K562 (cell line): Measurements from ENCODE around the gene CREG1. TPM values are rescaled to one million over a fixed set of nuclear protein-coding genes. Genes with fewer than 3 reads are reported as not detected.

Experiments used
- ADNP ChIP-seq: fragments of 200-800 bp; sonication (Bioruptor generic); IDR thresholded peaks from 2 replicates; pipeline ENCODE4 v1.6.1; 2016; ENCODE audit warnings: missing genetic modification characterization, missing compliant biosample characterization
- ATF1 ChIP-seq, 2 experiments: fragments of 450-650 bp in 1 of 2; IDR thresholded peaks; 2 replicates each; pipeline ENCODE4 v1.6.1; 2016; ENCODE audit warnings: missing compliant biosample characterization in 1 of 2, missing genetic modification characterization in 1 of 2
- CLOCK ChIP-seq: fragments of 250-450 bp; sonication (Bioruptor Pico); IDR thresholded peaks from 2 replicates; pipeline ENCODE4 v1.4.0; 2020; ENCODE audit warnings: mild to moderate bottlenecking, moderate library complexity, borderline replicate concordance
- CREM ChIP-seq: IDR thresholded peaks from 2 replicates; pipeline ENCODE4 v1.6.1; 2014; ENCODE audit warnings: antibody characterized with exemption, low read depth
- HMBOX1 ChIP-seq: sonication (generic); IDR thresholded peaks from 2 replicates; pipeline ENCODE4 v1.6.1; 2016
- HMG20A ChIP-seq: fragments of 450-650 bp; formaldehyde crosslinking; conservative IDR thresholded peaks from 2 replicates; pipeline ENCODE4 v1.4.0; 2020; ENCODE audit warnings: mild to moderate bottlenecking, mixed read lengths
- MTA3 ChIP-seq: fragments of 450-650 bp; formaldehyde crosslinking; IDR thresholded peaks from 2 replicates; pipeline ENCODE4 v1.6.1; 2017; ENCODE audit warnings: mild to moderate bottlenecking, borderline replicate concordance
- NONO ChIP-seq, 2 experiments: fragments of 200-400 bp in 1 of 2; fragments of 450-650 bp in 1 of 2; formaldehyde crosslinking in 1 of 2; IDR thresholded peaks; 2 replicates each; pipeline ENCODE4 v1.6.1; 2017; ENCODE audit warnings: low read depth in 2 of 2, mild to moderate bottlenecking in 2 of 2, moderate library complexity in 2 of 2, low read length in 1 of 2
- NR2C1 ChIP-seq, 2 experiments: fragments of 450-650 bp; IDR thresholded peaks; 2 replicates each; pipeline ENCODE4 v1.6.1; 2017; ENCODE audit warnings: mild to moderate bottlenecking in 2 of 2, antibody characterized with exemption in 1 of 2, inconsistent platforms in 1 of 2, missing compliant biosample characterization in 1 of 2, missing genetic modification characterization in 1 of 2
- NR2C2 ChIP-seq, 2 experiments: fragments of 200-800 bp in 1 of 2; sonication (Bioruptor generic) in 1 of 2; sonication (generic) in 1 of 2; formaldehyde crosslinking in 1 of 2; IDR thresholded peaks; 2 replicates each; pipeline versions ENCODE4 v1.6.1 to v1.8.0; 2016 to 2022; ENCODE audit warnings: mild to moderate bottlenecking in 1 of 2, missing compliant biosample characterization in 1 of 2, missing genetic modification characterization in 1 of 2, missing genetic modification reagents in 1 of 2
- OTX1 ChIP-seq: fragments of 450-650 bp; formaldehyde crosslinking; IDR thresholded peaks from 2 replicates; pipeline ENCODE4 v1.4.0; 2022; ENCODE audit warnings: mild to moderate bottlenecking
- RBM14 ChIP-seq: fragments of 200-400 bp; formaldehyde crosslinking; IDR thresholded peaks from 2 replicates; pipeline ENCODE4 v1.6.1; 2018; ENCODE audit warnings: low read depth, mild to moderate bottlenecking, low read length, moderate library complexity, borderline replicate concordance; ENCODE audit not compliant: insufficient read depth
- SMARCA4 ChIP-seq: fragments of 450-650 bp; IDR thresholded peaks from 2 replicates; pipeline ENCODE4 v1.6.1; 2016
- SMARCB1 ChIP-seq: IDR thresholded peaks from 2 replicates; pipeline ENCODE4 v1.6.1; 2011; ENCODE audit warnings: improper control_type of control experiment, low read depth; ENCODE audit not compliant: insufficient read length
- SOX6 ChIP-seq: fragments of 450-650 bp; IDR thresholded peaks from 2 replicates; pipeline ENCODE4 v1.6.1; 2014; ENCODE audit warnings: mild to moderate bottlenecking
- SRSF9 ChIP-seq: fragments of 200-400 bp; formaldehyde crosslinking; IDR thresholded peaks from 2 replicates; pipeline ENCODE4 v1.6.1; 2017; ENCODE audit warnings: low read depth, low read length, borderline replicate concordance
- TCF7 ChIP-seq: sonication (generic); IDR thresholded peaks from 2 replicates; pipeline ENCODE4 v1.6.1; 2016; ENCODE audit warnings: antibody characterized with exemption, borderline replicate concordance
- TOE1 ChIP-seq, 2 experiments: fragments of 450-650 bp in 1 of 2; sonication (generic) in 1 of 2; formaldehyde crosslinking in 1 of 2; IDR thresholded peaks; 2 replicates each; pipeline versions ENCODE4 v1.7.1 to v1.8.0; 2016 to 2022; ENCODE audit warnings: borderline replicate concordance in 2 of 2, mild to moderate bottlenecking in 2 of 2, antibody characterized with exemption in 1 of 2, inconsistent platforms in 1 of 2, low read depth in 1 of 2, missing genetic modification reagents in 1 of 2, moderate library complexity in 1 of 2
- ZBED1 ChIP-seq: IDR thresholded peaks from 2 replicates; pipeline ENCODE4 v1.6.1; 2014
- ZBTB12 ChIP-seq: fragments of 250-450 bp; sonication (Bioruptor Pico); IDR thresholded peaks from 2 replicates; pipeline ENCODE4 v1.4.0; 2020
- ZNF253 ChIP-seq: fragments of 250-450 bp; sonication (Bioruptor Pico); conservative IDR thresholded peaks from 2 replicates; pipeline ENCODE4 v1.6.1; 2021; ENCODE audit warnings: mild to moderate bottlenecking
- ZNF511 ChIP-seq: sonication (generic); formaldehyde crosslinking; IDR thresholded peaks from 2 replicates; pipeline ENCODE4 v1.8.0; 2022; ENCODE audit warnings: mild to moderate bottlenecking, missing genetic modification reagents
- ZNF696 ChIP-seq: fragments of 250-450 bp; sonication (Bioruptor Pico); conservative IDR thresholded peaks from 2 replicates; pipeline ENCODE4 v1.4.0; 2020; ENCODE audit warnings: mild to moderate bottlenecking, moderate library complexity
- polyA plus RNA-seq, 8 experiments: library from polyadenylated mRNA; depleted of rRNA in 4 of 8; stranded (reverse) in 5 of 8; unstranded in 3 of 8; fragments of >200 nt; fragmentation: Nextera tagmentation in 2 of 8; fragmentation: Illumina TruSeq in 1 of 8; extraction: Ambion mirVana in 2 of 8; extraction: Trizol in 1 of 8; gene quantifications; 2 replicates each; pipeline versions ENCODE4 v1.2.1 to v1.2.3, GENCODE V29; 2011 to 2014; ENCODE audit warnings: inconsistent platforms in 1 of 8, missing spikeins in 1 of 8
- total RNA-seq, 7 experiments: library from RNA; depleted of rRNA in 6 of 7; stranded (reverse); fragments of >200 nt in 6 of 7; fragmentation: Illumina TruSeq in 2 of 7; extraction: Trizol in 2 of 7; gene quantifications; 2 replicates each; pipeline versions ENCODE4 v1.2.1 to v1.2.3, GENCODE V29; 2011 to 2021; ENCODE audit warnings: low replicate concordance in 1 of 7

Gene CREG1
- total and polyA plus RNA-seq, 9 of the 15 experiments (the other 6 are each of a cell fraction or from before 2014, with no cell fraction given): 45.7 to 272 (median 161) TPM

GRCh38 chr1:167551362-167551761 lies 2.2 kb downstream of the CREG1 start (continued):
- TF ChIP-seq NONO (IDR thresholded peaks at IDR 0.05; ENCODE audit: low read depth in 2 of 2, low read length in 1 of 2): no peak
- TF ChIP-seq HMG20A: no peak
- no peak for TF ChIP-seq SMARCA4
- no peak for TF ChIP-seq SMARCB1
- TF ChIP-seq ZNF511 (CRISPR knock-in tag): no peak
- no peak for TF ChIP-seq OTX1 (CRISPR knock-in tag)
- no peak for TF ChIP-seq ZBTB12
- TF ChIP-seq ATF1 (CRISPR knock-in tag; IDR thresholded peaks at IDR 0.05): no peak
- TF ChIP-seq ATF1 (tag; IDR thresholded peaks at IDR 0.05): 0 out of 2 replicates have a peak, but pooled peaks have one; percentile 22
- TF ChIP-seq ZNF696 (CRISPR knock-in tag): no peak
- no peak for TF ChIP-seq ADNP (tag)
- no peak for TF ChIP-seq NR2C2 (CRISPR knock-in tag; IDR thresholded peaks at IDR 0.05)
- no peak for TF ChIP-seq NR2C2 (tag; IDR thresholded peaks at IDR 0.05)
- TF ChIP-seq ZNF253 (CRISPR knock-in tag): no peak
- TF ChIP-seq TCF7: no peak
- TF ChIP-seq TOE1 (IDR thresholded peaks at IDR 0.05; ENCODE audit: borderline replicate concordance): no peak
- no peak for TF ChIP-seq TOE1 (CRISPR knock-in tag; IDR thresholded peaks at IDR 0.05; ENCODE audit: borderline replicate concordance, low read depth)
- TF ChIP-seq CLOCK (CRISPR knock-in tag): no peak
- TF ChIP-seq SOX6: no peak
- no peak for TF ChIP-seq SRSF9
- TF ChIP-seq HMBOX1: peak; percentile 56; the same call in 1 of the 2 replicates
- 0 out of 2 replicates have a peak, but pooled peaks have one; percentile 25 for TF ChIP-seq NR2C1 (IDR thresholded peaks at IDR 0.05)
- TF ChIP-seq NR2C1 (tag; IDR thresholded peaks at IDR 0.05): no peak
- TF ChIP-seq RBM14: no peak
- TF ChIP-seq CREM: 0 out of 2 replicates have a peak, but pooled peaks have one; percentile 20
- no peak for TF ChIP-seq MTA3
- TF ChIP-seq ZBED1: no peak
